Mucosa of stomach (tissue), 1 donor: Measurements from ENCODE around the gene RAB20.
A peak's percentile ranks its signal among the peaks of the same experiment; 100 is the strongest.

ENCODE experiments used
- H3K27me3 ChIP-seq: one replicate; pipeline ENCODE4 v1.7.0; 2013; ENCODE audit warnings: mild to moderate bottlenecking, low read length; ENCODE audit not compliant: control insufficient read depth, insufficient read depth
- H3K36me3 ChIP-seq: one replicate; pipeline ENCODE4 v1.7.0; 2013; ENCODE audit warnings: low read length; ENCODE audit not compliant: control insufficient read depth, insufficient read depth
- H3K4me1 ChIP-seq: one replicate; pipeline ENCODE4 v1.7.0; 2013; ENCODE audit warnings: mild to moderate bottlenecking, low read length; ENCODE audit not compliant: control insufficient read depth, insufficient read depth
- H3K4me3 ChIP-seq: one replicate; pipeline ENCODE4 v1.7.0; 2013; ENCODE audit warnings: low read length
- H3K9ac ChIP-seq: one replicate; pipeline ENCODE4 v1.7.0; 2013; ENCODE audit warnings: mild to moderate bottlenecking, low read length, moderate library complexity
- H3K9me3 ChIP-seq: one replicate; pipeline ENCODE4 v1.7.0; 2013; ENCODE audit warnings: mild to moderate bottlenecking, low read length, moderate library complexity; ENCODE audit not compliant: control insufficient read depth
- donor health status: Pancreatic carcinoma.

RAB20 gene

GRCh38 chr13:110548891-110549794 lies 12.4 kb downstream of the RAB20 start:
- no peak overlapping the region for H3K4me3 ChIP-seq
- no peaks in the 10 kb centered on the region for H3K27me3 ChIP-seq
- peaks cover 59% of the 10 kb centered on the region for H3K4me1 ChIP-seq
- H3K9ac ChIP-seq, result no peak overlapping the region
- no peaks in the 10 kb centered on the region for H3K9me3 ChIP-seq
- H3K36me3 ChIP-seq, result no peaks in the 10 kb centered on the region

GRCh38 chr13:110546926-110547325 lies 14.6 kb downstream of the RAB20 start:
- no peaks in the 10 kb centered on the region for H3K9me3 ChIP-seq
- H3K27me3 ChIP-seq, result no peaks in the 10 kb centered on the region
- H3K4me3 ChIP-seq, result no peak overlapping the region
- no peaks in the 10 kb centered on the region for H3K36me3 ChIP-seq
- H3K9ac ChIP-seq, result no peak overlapping the region
- H3K4me1 ChIP-seq, result peaks cover 65% of the 10 kb centered on the region

GRCh38 chr13:110546378-110546777 lies 15.1 kb downstream of the RAB20 start:
- Histone ChIP-seq H3K9me3 (no peaks in the 10 kb centered on the region), H3K9ac (no peak overlapping the region), H3K4me3 (no peak overlapping the region), H3K4me1 (peaks cover 66% of the 10 kb centered on the region), H3K27me3 (no peaks in the 10 kb centered on the region), H3K36me3 (no peaks in the 10 kb centered on the region)

- Histone ChIP-seq H3K36me3 (no peaks in the 10 kb centered on the region), H3K4me1 (peaks cover 53% of the 10 kb centered on the region), H3K4me3 (no peak overlapping the region), H3K27me3 (no peaks in the 10 kb centered on the region), H3K9ac (peak overlapping the region; percentile 7), H3K9me3 (no peaks in the 10 kb centered on the region)
Measured at GRCh38 chr13:110542169-110542796, 19.2 kb downstream of the RAB20 start.

- Histone ChIP-seq H3K27me3 (no peaks in the 10 kb centered on the region), H3K36me3 (no peaks in the 10 kb centered on the region), H3K9me3 (no peaks in the 10 kb centered on the region), H3K4me3 (no peak overlapping the region), H3K9ac (no peak overlapping the region), H3K4me1 (peaks cover 46% of the 10 kb centered on the region)
Measured at GRCh38 chr13:110541526-110541920, 20.0 kb downstream of the RAB20 start.

- no peak overlapping the region for H3K9ac ChIP-seq
Measured at GRCh38 chr13:110540871-110541525, 20.5 kb downstream of the RAB20 start.

GRCh38 chr13:110539894-110540293 lies 21.6 kb downstream of the RAB20 start:
- no peak overlapping the region for H3K9ac ChIP-seq
- H3K4me1 ChIP-seq, result peaks cover 37% of the 10 kb centered on the region
- H3K9me3 ChIP-seq, result no peaks in the 10 kb centered on the region
- no peaks in the 10 kb centered on the region for H3K27me3 ChIP-seq
- H3K36me3 ChIP-seq, result no peaks in the 10 kb centered on the region
- no peak overlapping the region for H3K4me3 ChIP-seq

More at GRCh38 chr13:110540871-110541525, 20.5 kb downstream of the RAB20 start:
- H3K9me3 ChIP-seq, result no peaks in the 10 kb centered on the region
- peaks cover 41% of the 10 kb centered on the region for H3K4me1 ChIP-seq
- no peaks in the 10 kb centered on the region for H3K36me3 ChIP-seq
- H3K27me3 ChIP-seq, result no peaks in the 10 kb centered on the region
- H3K4me3 ChIP-seq, result no peak overlapping the region

GRCh38 chr13:110538632-110539031 lies 22.9 kb downstream of the RAB20 start:
- Histone ChIP-seq H3K36me3 (no peaks in the 10 kb centered on the region), H3K4me3 (no peak overlapping the region), H3K4me1 (peaks cover 37% of the 10 kb centered on the region), H3K27me3 (no peaks in the 10 kb centered on the region), H3K9ac (no peak overlapping the region), H3K9me3 (no peaks in the 10 kb centered on the region)

- no peak overlapping the region for H3K4me3 ChIP-seq
- no peak overlapping the region for H3K9ac ChIP-seq
- H3K4me1 ChIP-seq, result peaks cover 28% of the 10 kb centered on the region
- H3K36me3 ChIP-seq, result no peaks in the 10 kb centered on the region
- H3K9me3 ChIP-seq, result no peaks in the 10 kb centered on the region
- no peaks in the 10 kb centered on the region for H3K27me3 ChIP-seq
Measured at GRCh38 chr13:110536006-110536693, 25.4 kb downstream of the RAB20 start.

GRCh38 chr13:110535526-110535925 lies 26.0 kb downstream of the RAB20 start:
- H3K4me1 ChIP-seq, result peaks cover 25% of the 10 kb centered on the region

GRCh38 chr13:110533771-110534670 lies 27.5 kb downstream of the RAB20 start:
- no peak overlapping the region for H3K9ac ChIP-seq
- H3K36me3 ChIP-seq, result no peaks in the 10 kb centered on the region
- H3K4me1 ChIP-seq, result peaks cover 30% of the 10 kb centered on the region
- no peak overlapping the region for H3K4me3 ChIP-seq
- no peaks in the 10 kb centered on the region for H3K27me3 ChIP-seq
- H3K9me3 ChIP-seq, result no peaks in the 10 kb centered on the region

More at GRCh38 chr13:110535526-110535925, 26.0 kb downstream of the RAB20 start:
- Histone ChIP-seq H3K9me3 (no peaks in the 10 kb centered on the region), H3K4me3 (no peak overlapping the region), H3K36me3 (no peaks in the 10 kb centered on the region), H3K27me3 (no peaks in the 10 kb centered on the region), H3K9ac (no peak overlapping the region)
